ENCODE results near the gene DDTL.

DDTL gene

GRCh38 chr22:24001314-24001713 is 34.6 kb downstream of the DDTL start:
- H3K9me3 Mint-ChIP-seq = no peaks in the 10 kb centered on the region
- peaks cover 11% of the 10 kb centered on the region for H3K27me3 Mint-ChIP-seq
- no peaks in the 10 kb centered on the region for H3K4me1 Mint-ChIP-seq
- DNase-seq (ENCODE audit: low spot score in 2 of 2) (no peak), ATAC-seq (replicated peaks; ENCODE audit: extremely low read depth, poor library complexity, severe bottlenecking) (no peak)
- no peaks in the 10 kb centered on the region for H3K36me3 Mint-ChIP-seq (ENCODE audit: insufficient read depth)
- no peak overlapping the region for H3K4me3 Mint-ChIP-seq
- no peak overlapping the region for H3K27ac Mint-ChIP-seq (ENCODE audit: low read depth)

GRCh38 chr22:24002272-24002671 is 35.6 kb downstream of the DDTL start:
- no peaks in the 10 kb centered on the region for H3K4me1 Mint-ChIP-seq
- H3K4me3 Mint-ChIP-seq = no peak overlapping the region
- no peak overlapping the region for H3K27ac Mint-ChIP-seq (ENCODE audit: low read depth)
- ATAC-seq (replicated peaks; ENCODE audit: extremely low read depth, poor library complexity, severe bottlenecking) (no peak), DNase-seq (ENCODE audit: low spot score in 2 of 2) (no peak)
- H3K9me3 Mint-ChIP-seq = no peaks in the 10 kb centered on the region
- H3K36me3 Mint-ChIP-seq (ENCODE audit: insufficient read depth) = no peaks in the 10 kb centered on the region
- H3K27me3 Mint-ChIP-seq = peaks cover 11% of the 10 kb centered on the region

- Mint-ChIP-seq H3K4me1 (no peaks in the 10 kb centered on the region), H3K4me3 (no peak overlapping the region), H3K9me3 (no peaks in the 10 kb centered on the region), H3K36me3 (ENCODE audit: insufficient read depth) (no peaks in the 10 kb centered on the region), H3K27ac (ENCODE audit: low read depth) (no peak overlapping the region), H3K27me3 (peaks cover 11% of the 10 kb centered on the region)
- DNase-seq (ENCODE audit: low spot score in 2 of 2) (no peak), ATAC-seq (replicated peaks; ENCODE audit: extremely low read depth, poor library complexity, severe bottlenecking) (no peak)
These were observed 36.2 kb downstream of the DDTL start for GRCh38 chr22:24002851-24003250.

- Mint-ChIP-seq H3K27ac (ENCODE audit: low read depth) (no peak overlapping the region), H3K4me1 (no peaks in the 10 kb centered on the region), H3K9me3 (no peaks in the 10 kb centered on the region), H3K4me3 (no peak overlapping the region), H3K27me3 (peaks cover 11% of the 10 kb centered on the region), H3K36me3 (ENCODE audit: insufficient read depth) (no peaks in the 10 kb centered on the region)
- ATAC-seq (replicated peaks; ENCODE audit: extremely low read depth, poor library complexity, severe bottlenecking) (no peak), DNase-seq (ENCODE audit: low spot score in 2 of 2) (no peak)
These were observed 37.2 kb downstream of the DDTL start for GRCh38 chr22:24003887-24004286.

GRCh38 chr22:24005201-24005600 is 38.5 kb downstream of the DDTL start, which contains the start of gene GSTT4:
GSTT4 (minus strand) TSS chr22:24005453; CDS start chr22:24005356, 97 bp downstream.
- no peak for ATAC-seq (replicated peaks; ENCODE audit: extremely low read depth, poor library complexity, severe bottlenecking)
- H3K27ac Mint-ChIP-seq (ENCODE audit: low read depth) = no peak within 1 kb of the TSS
- H3K36me3 Mint-ChIP-seq (ENCODE audit: insufficient read depth) = no peaks in the 10 kb centered on the region
- H3K4me1 Mint-ChIP-seq = peaks cover 6% of the 10 kb centered on the region
- no peak for DNase-seq (ENCODE audit: low spot score in 2 of 2)
- H3K9me3 Mint-ChIP-seq = no peaks in the 10 kb centered on the region
- H3K27me3 Mint-ChIP-seq = peaks cover 11% of the 10 kb centered on the region
- H3K4me3 Mint-ChIP-seq = no peak within 1 kb of the TSS

GRCh38 chr22:24006207-24006913 is 39.7 kb downstream of the DDTL start:
- Mint-ChIP-seq H3K27me3 (peaks cover 10% of the 10 kb centered on the region), H3K9me3 (no peaks in the 10 kb centered on the region), H3K36me3 (ENCODE audit: insufficient read depth) (peaks cover 7% of the 10 kb centered on the region), H3K4me3 (no peak overlapping the region), H3K27ac (ENCODE audit: low read depth) (no peak overlapping the region), H3K4me1 (peaks cover 18% of the 10 kb centered on the region)
- ATAC-seq (replicated peaks; ENCODE audit: extremely low read depth, poor library complexity, severe bottlenecking) (no peak), DNase-seq (ENCODE audit: low spot score in 2 of 2) (no peak)

- DNase-seq (ENCODE audit: low spot score in 2 of 2) (no peak), ATAC-seq (replicated peaks; ENCODE audit: extremely low read depth, poor library complexity, severe bottlenecking) (no peak)
- H3K4me3 Mint-ChIP-seq = no peak overlapping the region
- H3K9me3 Mint-ChIP-seq = no peaks in the 10 kb centered on the region
- H3K36me3 Mint-ChIP-seq (ENCODE audit: insufficient read depth) = peaks cover 11% of the 10 kb centered on the region
- H3K4me1 Mint-ChIP-seq = peaks cover 23% of the 10 kb centered on the region
- H3K27ac Mint-ChIP-seq (ENCODE audit: low read depth) = no peak overlapping the region
- H3K27me3 Mint-ChIP-seq = peaks cover 5% of the 10 kb centered on the region
These were observed 40.2 kb downstream of the DDTL start for GRCh38 chr22:24006914-24007214.

- Mint-ChIP-seq H3K27ac (ENCODE audit: low read depth) (no peak overlapping the region), H3K4me3 (no peak overlapping the region), H3K9me3 (no peaks in the 10 kb centered on the region), H3K27me3 (no peaks in the 10 kb centered on the region), H3K36me3 (ENCODE audit: insufficient read depth) (peaks cover 11% of the 10 kb centered on the region), H3K4me1 (peaks cover 26% of the 10 kb centered on the region)
- DNase-seq (ENCODE audit: low spot score in 2 of 2) (no peak), ATAC-seq (replicated peaks; ENCODE audit: extremely low read depth, poor library complexity, severe bottlenecking) (no peak)
These were observed 40.7 kb downstream of the DDTL start for GRCh38 chr22:24007253-24008021.

GRCh38 chr22:24008022-24008283 is 41.3 kb downstream of the DDTL start:
- ATAC-seq (replicated peaks; ENCODE audit: extremely low read depth, poor library complexity, severe bottlenecking) = no peak
- peaks cover 11% of the 10 kb centered on the region for H3K36me3 Mint-ChIP-seq (ENCODE audit: insufficient read depth)
- H3K27ac Mint-ChIP-seq (ENCODE audit: low read depth) = no peak overlapping the region
- H3K27me3 Mint-ChIP-seq = no peaks in the 10 kb centered on the region
- H3K9me3 Mint-ChIP-seq = no peaks in the 10 kb centered on the region
- DNase-seq (ENCODE audit: low spot score in 2 of 2) = no peak
- no peak overlapping the region for H3K4me3 Mint-ChIP-seq
- H3K4me1 Mint-ChIP-seq = peaks cover 28% of the 10 kb centered on the region

- Mint-ChIP-seq H3K9me3 (no peaks in the 10 kb centered on the region), H3K4me3 (no peak overlapping the region), H3K36me3 (ENCODE audit: insufficient read depth) (peaks cover 13% of the 10 kb centered on the region), H3K4me1 (peaks cover 32% of the 10 kb centered on the region), H3K27me3 (no peaks in the 10 kb centered on the region), H3K27ac (ENCODE audit: low read depth) (no peak overlapping the region)
- DNase-seq (ENCODE audit: low spot score in 2 of 2) (no peak), ATAC-seq (replicated peaks; ENCODE audit: extremely low read depth, poor library complexity, severe bottlenecking) (no peak)
These were observed 41.9 kb downstream of the DDTL start for GRCh38 chr22:24008381-24009226.

- Mint-ChIP-seq H3K36me3 (ENCODE audit: insufficient read depth) (peaks cover 13% of the 10 kb centered on the region), H3K4me1 (peaks cover 41% of the 10 kb centered on the region), H3K27me3 (no peaks in the 10 kb centered on the region), H3K4me3 (no peak overlapping the region), H3K27ac (ENCODE audit: low read depth) (no peak overlapping the region), H3K9me3 (no peaks in the 10 kb centered on the region)
- ATAC-seq (replicated peaks; ENCODE audit: extremely low read depth, poor library complexity, severe bottlenecking) (no peak), DNase-seq (ENCODE audit: low spot score in 2 of 2) (no peak)
These were observed 42.7 kb downstream of the DDTL start for GRCh38 chr22:24009227-24010017.

- no peak overlapping the region for H3K4me3 Mint-ChIP-seq
- no peaks in the 10 kb centered on the region for H3K9me3 Mint-ChIP-seq
- H3K36me3 Mint-ChIP-seq (ENCODE audit: insufficient read depth) = peaks cover 13% of the 10 kb centered on the region
- no peaks in the 10 kb centered on the region for H3K27me3 Mint-ChIP-seq
- DNase-seq (ENCODE audit: low spot score in 2 of 2) (no peak), ATAC-seq (replicated peaks; ENCODE audit: extremely low read depth, poor library complexity, severe bottlenecking) (no peak)
- peak overlapping the region; percentile 98 for H3K27ac Mint-ChIP-seq (ENCODE audit: low read depth)
- H3K4me1 Mint-ChIP-seq = peaks cover 46% of the 10 kb centered on the region
These were observed 43.3 kb downstream of the DDTL start for GRCh38 chr22:24010018-24010391.

Data from central memory CD8-positive, alpha-beta T cell (primary cell).